NCI-H69 (cell line): ENCODE data around the gene CD81.

ENCODE experiments used
- DNase-seq: peaks from one replicate; lab custom pipeline; 2025; lab: John Stamatoyannopoulos, UW

The CD81 gene

DNA sequence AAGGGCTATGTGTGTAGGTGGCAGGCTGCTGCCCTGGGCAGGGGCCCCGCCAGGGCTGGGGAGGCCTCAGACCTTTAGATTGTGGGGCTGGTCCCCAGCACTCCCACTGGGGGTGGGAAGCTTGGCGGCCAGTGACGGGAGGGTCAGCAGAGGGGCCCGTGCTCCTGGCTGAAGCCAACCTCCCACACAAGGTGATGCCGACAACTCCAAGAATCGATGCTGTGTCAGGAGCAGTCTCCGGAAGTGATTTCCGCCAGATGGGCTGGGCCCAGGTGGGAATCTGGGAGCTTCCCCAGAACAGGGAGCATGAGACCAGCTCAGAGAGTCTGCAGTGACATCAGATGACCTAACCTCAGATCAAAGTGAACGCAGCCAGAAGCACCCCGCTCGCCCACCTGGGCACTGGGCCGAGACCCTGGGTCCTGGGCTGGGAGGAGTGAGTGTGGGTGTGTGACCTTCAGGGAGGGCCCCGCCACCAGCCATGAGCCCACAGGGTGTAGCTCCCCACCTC, 59.5 kb downstream of the CD81 start:
- DNase-seq = no peak

DNA sequence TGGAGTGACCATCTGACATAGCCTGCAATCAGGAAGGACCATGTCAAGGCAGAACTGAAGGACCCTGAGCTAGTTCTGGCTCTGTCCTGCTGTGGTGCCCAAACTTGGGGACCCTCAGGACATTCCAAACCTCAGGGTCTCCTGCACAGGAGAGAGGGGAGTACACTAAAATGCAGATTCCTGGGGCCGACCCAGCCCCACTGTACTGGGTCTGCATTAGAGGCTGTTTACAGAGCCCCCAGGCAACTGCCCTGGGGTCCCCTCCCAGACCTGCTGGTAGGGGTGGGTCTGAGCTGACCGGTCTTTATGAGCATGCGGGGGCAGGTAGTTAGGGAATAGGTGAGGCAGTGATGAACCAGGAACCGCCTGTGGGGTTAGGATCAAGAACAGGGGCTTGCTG, 60.4 kb downstream of the CD81 start:
- no peak for DNase-seq

DNA sequence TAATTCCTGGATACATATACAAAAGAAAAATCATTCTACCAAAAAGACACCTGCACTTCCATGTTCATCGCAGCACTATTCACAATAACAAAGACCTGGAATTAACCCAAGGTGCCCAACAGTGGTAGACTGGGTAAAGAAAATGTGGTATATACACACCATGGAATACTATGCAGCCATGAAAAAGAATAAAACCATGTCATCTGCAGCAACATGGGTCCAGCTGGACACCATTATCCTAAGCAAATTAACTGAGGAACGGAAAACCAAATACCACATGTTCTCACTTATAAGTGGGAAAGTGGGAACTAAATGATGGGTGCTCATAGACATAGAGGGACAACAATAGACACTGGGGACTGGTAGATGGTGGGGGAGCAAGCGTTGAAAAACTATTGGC, 62.7 kb downstream of the CD81 start:
- no peak for DNase-seq

DNA sequence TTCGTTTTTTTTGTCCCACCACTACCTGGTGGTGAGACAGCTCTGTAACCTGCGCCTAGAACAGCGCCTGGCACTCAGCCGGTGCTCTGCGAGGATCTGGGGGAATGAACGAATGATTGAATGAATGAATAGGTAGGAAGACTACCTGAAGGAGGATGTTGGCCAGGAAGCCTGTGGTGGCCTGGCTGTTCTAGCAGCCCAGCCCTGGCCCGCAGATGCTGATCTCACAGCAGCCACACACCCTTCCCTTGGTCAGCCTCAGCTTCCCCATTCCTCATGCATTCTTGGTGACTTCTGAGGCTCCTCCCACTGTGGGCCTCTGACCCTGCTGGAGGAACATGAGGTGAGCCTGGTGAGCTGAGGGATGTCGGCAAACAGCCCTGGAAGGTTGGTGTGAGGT, 63.5 kb downstream of the CD81 start:
- no peak for DNase-seq

DNA sequence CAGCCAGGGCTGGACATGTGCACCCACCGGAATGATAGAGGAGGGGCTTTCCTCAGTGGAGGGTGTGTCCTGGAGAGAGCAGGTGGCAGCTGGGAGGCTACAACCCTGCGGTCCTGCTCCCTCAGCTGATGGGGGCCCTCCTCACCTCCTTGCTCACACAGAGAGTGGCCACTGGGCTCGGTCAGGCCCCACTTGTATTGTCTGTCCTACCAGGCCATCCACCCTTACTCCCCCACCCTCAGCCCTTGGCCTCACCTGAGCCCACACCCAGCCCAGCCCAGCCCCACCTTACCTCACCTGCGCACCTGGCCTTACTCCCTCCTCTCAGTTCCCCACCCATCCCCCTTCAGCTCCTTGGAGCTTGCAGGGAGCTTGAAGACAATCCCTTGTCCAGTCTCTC, 64.1 kb downstream of the CD81 start:
- DNase-seq = no peak

DNA sequence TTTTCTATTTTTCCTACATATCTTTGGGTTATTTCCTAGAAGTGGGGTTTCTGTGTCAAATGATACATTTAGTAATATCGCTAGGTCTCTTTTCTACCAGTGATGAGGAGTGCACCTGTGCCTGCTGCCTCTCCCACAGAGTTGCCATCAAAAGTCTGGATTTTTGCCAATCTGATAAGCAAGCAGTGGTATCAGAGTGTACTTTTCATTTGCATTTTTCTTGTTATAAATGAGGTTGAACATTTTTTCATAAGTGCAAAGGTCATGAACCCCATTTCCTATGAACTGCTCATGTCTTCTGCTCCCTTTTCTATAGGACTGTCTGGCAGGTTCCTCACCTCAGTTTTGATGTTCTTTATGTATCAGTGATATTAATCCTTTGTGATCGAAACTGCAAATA, 65.5 kb downstream of the CD81 start:
- DNase-seq = no peak

DNA sequence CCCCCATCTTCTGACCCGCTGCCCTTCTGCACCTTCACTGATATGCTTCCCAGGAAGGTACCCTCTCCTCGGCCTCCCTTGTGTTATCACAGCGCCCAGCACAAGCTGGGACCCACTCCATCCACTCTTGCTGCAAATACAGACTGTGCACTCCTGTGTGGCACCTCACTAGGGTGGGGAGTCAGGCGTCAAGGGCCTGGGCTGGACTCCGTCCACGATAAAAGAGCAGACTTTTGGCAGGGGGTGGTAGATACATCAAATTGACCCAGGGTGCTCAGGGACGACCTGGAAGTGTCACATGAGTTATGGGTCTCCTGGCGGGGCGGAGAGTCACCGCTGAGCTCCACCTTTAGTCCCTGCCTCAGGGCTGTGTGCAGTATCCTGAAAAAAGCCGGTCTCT, 66.3 kb downstream of the CD81 start:
- DNase-seq = no peak

DNA sequence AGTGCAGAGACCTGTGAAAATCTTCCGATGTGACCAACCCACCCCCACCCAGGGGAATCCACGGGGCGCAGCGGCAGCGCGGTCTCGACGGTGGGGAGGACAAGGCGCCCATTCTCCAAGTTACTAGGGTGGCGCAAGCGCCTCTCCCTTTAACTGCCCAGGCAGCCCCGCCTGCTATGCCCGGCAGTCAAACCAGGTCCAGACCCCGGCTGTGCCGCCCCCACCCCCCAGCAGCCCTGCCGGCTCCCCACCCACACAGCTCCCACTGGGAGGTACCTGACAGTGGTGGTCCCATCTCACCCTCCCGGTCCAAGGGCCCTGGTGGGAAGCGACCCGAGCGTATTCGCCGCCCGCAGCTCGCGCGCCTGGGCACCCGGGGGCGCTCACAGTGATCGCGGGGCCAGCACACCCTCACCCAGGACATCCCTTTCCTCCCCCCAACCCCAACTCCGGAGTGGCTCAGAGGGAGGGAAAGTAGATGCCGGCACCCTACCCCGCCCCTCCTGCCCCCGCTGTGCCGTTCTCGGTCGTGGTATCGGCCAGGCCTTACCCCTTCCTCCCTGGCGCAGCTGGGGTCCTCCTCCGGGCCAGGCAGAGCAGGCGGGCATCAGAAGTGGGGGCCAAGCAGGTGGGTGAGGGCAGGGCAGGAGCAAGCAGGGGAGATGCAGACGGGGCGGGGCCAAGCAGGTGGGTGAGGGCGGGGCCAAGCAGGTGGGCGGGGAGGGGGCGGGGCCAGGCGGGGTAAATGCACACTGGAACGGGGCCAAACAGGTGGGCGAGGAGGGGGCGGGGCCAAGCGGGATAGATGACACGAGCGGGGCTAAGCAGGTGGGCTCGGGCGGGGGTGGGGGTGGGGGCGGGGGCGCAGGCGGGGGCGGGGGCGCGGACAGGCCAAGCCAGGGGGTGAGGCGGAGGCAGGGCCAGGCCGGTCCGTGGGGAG, 67.0 kb downstream of the CD81 start, which contains the start of gene TRPM5:
Gene TRPM5, minus strand, starts transcription at position 634 of the 940 bp plus-strand sequence. CDS start 21,478 bp downstream, outside the sequence.
- DNase-seq = peak; percentile 72

DNA sequence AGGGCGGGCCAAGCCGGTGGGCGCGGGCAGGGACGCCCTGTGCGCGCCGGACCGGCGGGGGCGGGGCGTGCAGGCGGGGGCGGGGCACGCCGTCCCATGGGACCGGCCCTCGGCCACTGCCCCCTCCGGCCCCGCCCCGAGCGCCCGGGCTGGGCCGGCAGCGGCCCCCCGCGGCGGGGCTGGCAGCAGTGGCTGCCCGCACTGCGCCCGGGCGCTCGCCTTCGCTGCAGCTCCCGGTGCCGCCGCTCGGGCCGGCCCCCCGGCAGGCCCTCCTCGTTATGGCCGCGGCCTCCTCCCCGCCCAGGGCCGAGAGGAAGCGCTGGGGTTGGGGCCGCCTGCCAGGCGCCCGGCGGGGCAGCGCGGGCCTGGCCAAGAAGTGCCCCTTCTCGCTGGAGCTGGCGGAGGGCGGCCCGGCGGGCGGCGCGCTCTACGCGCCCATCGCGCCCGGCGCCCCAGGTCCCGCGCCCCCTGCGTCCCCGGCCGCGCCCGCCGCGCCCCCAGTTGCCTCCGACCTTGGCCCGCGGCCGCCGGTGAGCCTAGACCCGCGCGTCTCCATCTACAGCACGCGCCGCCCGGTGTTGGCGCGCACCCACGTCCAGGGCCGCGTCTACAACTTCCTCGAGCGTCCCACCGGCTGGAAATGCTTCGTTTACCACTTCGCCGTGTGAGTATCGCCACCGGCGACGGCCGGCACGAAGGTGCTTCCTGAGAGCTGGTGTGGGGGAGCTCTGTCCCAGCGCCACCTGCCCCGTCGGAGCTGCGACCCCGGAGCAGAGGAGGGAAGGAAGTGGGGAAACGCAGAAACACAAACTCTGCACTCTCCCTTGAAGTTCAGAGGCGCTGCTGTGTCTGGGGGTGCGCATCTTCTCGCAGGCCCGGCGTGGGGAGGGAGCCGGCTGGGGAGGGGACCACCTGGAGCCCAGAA, 68.0 kb downstream of the CD81 start, which contains the start of gene KCNQ1:
Gene KCNQ1, plus strand, starts transcription at position 188 of the 925 bp plus-strand sequence. Its CDS starts 91 bp downstream, at position 279.
- peak; percentile 69 for DNase-seq

DNA sequence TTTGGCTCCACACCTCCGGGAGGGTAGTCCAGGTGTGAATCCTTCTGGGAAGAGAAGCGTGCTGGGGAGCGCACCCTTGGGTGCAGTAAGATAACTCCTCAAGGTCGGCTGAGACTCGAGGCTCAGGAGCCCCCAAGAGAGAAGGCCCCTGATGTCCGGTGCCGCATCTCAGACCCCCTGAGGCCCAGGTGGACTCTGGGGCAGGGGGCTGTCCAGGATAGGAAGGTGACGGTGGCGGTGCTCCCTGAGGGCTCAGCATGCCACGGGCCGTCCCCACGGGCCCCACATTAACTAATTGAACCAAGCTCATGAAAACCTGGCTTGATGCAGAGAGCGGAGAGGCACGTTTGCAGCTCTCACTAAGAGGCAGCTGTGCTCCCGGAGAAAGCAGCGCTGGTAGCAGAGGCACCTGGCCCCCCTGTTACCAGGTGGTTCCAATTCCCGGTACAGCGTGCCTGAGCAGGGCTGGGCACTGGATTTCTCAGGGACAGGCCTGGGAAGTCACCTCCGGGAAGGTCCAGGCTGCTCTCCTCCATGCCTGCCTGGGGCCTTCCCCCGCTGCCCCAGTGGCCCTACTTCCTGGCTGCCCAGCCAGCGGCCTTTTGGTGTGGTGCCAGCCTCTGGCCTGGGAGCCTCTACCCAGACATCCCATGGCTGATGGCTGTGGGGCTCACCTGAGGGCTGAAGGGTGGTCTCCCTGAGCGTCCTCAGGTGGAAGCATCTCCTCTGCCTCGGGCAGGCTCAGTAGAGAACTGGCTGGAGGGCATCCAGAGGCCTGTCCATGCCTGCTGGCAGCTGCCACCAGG, 68.8 kb downstream of the CD81 start:
- no peak for DNase-seq

DNA sequence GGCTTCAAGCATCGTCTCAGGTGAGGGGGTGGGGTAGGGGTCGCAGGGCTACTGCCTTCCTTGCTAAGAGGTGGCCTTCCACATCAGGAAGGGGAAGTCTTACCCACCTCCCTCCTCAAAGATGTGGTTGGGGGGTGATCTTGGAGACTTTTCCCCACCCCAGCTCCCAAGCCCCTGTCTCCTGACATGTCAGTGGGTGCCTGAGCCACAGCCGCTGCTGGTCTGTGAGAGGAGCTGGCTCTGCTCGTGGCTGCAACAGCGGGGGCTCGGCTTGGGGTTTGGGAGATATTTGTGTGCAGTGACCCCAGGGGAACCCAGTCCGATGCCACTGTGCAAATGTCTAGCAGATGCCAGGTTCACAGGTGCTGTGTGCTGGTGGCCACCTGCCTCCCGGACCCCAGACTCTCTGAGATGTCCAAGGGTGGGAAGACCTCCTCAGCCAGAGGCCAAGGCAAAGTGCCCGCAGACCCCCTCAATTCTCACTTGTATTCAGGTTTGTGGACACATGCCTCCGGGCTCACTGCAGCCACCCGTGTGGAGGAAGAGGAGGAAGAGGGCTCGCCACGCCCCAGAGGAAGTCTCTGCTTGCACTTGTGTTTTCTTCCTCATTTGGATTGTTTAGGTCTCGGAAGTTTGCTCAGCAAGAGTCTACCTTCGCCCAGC, 69.6 kb downstream of the CD81 start:
- DNase-seq = no peak
